NCI-H1092 (cell line): Measurements from ENCODE around the gene NKAIN2.

ENCODE experiments used
- DNase-seq: peaks from one replicate; lab custom pipeline; 2025; lab: John Stamatoyannopoulos, UW

NKAIN2 gene

DNA sequence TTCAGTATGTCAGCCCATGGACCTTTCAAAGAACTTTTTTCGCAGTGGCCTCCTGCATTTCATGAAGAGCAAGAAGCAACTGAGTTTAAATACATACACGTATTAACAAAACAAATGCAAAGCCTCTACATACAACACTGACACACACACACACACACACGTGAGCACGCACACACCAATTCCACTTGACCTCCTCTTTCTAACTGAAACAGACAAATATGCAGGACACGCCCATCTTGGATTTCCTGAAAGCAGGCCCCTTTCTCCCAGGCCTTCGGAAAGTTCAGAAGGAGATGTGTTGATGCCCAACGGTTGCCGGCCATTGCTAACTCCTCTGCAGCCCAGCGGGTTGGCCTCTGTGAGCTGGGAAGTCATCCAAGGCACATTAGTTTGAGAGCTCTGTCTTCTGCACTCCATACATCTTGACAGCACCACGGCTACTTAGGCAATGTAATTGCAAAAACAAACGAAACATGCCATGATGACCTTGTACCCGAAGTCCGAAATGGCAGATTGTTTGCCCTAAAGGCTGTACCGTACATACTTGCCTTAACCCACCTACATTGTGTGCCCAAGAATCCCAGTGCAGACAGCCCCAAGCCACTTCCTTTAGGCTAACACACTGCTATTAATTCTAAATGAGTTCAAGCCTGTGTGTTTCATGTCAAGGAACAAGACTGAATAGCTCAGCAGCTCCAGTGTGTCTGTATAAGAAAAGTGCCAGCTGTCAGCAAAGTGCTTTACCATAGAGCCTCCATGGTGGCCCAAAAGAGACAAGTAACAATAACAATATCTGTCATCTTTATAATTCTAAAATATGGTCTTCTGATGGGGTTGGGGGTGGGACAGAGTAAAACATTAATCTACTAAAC, 1019.8 kb downstream of the NKAIN2 start:
- DNase-seq: peak; percentile 14

DNA sequence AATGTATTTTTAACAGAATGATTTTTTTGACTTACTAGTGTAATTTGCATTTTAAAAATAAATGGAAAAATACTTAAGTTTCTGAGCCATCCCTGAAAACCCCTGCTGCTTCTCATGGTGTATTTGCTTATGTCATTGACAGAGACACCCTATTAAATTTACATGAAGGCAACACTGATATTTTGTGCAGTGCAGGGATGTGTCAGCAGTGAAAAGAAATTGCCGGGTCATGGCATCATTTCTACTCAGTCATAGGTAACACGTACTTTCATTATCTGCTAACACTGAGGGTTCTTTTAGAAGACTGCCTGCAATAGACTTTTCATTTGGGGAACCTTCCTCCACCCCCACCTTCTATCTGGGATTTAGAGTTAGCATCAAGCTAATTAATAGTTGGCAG, 1021.9 kb downstream of the NKAIN2 start:
- no peak for DNase-seq

GRCh38 chr6:124829822-124830221, 1026.2 kb downstream of the NKAIN2 start:
- DNase-seq: no peak

GRCh38 chr6:124830506-124830905, 1026.8 kb downstream of the NKAIN2 start:
- DNase-seq: no peak

GRCh38 chr6:124854338-124854922, 1050.8 kb downstream of the NKAIN2 start:
- DNase-seq: no peak

DNA sequence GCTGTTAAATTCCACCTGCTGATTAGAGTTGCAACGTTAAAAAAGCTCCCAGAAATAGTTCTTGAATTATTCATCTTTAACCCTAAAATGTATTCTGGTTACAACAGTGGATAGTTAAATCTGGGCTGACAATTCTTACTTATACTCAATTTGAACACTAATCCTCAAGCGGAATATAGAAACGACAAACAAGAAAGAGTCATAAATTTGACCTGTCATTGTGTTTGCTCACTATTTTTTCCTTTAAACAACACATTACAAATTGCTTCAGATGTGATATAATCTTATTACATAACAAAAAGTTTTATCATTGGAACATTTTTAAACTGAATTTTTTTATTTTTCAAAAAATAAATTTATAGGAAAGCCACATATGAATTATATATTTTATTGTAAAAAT, 1054.1 kb downstream of the NKAIN2 start:
- no peak for DNase-seq

- no peak for DNase-seq
Observed at GRCh38 chr6:124858564-124858963, 1054.9 kb downstream of the NKAIN2 start.

- DNase-seq: no peak
Observed at GRCh38 chr6:124859366-124859765, 1055.7 kb downstream of the NKAIN2 start.

DNA sequence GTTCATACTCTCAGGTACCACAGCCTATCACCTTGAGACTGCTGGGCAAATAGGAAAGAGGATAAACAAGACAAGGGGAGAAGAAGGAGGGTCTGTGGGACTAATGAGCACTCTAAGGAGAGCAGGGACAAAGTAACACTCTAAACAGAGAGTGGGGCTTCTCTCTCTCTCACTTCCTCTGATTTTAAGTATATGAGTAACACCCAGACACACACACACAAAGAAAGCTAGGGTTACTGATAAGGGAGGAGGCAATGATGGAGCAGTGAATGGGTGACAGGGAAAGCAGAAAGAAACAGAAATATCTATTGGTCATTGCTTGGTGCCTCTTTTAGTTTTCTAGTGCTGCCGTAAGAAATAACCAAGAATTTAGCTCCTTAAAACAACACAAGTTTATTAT, 1062.4 kb downstream of the NKAIN2 start:
- DNase-seq: no peak

DNA sequence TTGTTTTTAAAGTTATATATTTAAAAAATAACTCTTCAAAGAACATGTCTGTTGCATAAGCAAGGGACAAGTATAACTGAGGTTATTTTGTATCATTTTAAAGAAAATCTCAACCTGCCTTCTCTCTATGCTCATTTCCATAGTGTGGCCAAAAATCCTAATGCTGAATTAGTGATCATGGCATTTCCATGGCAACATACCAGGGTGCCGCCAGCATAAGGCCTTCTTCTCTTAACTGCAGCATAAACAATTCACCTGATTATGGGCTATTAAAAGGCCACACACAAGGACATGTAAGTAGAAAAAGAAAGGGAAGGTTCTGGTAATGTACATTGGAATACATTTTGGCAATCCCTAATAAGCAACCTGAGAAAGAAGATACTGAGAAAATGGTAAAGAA, 1063.5 kb downstream of the NKAIN2 start:
- DNase-seq: no peak

DNA sequence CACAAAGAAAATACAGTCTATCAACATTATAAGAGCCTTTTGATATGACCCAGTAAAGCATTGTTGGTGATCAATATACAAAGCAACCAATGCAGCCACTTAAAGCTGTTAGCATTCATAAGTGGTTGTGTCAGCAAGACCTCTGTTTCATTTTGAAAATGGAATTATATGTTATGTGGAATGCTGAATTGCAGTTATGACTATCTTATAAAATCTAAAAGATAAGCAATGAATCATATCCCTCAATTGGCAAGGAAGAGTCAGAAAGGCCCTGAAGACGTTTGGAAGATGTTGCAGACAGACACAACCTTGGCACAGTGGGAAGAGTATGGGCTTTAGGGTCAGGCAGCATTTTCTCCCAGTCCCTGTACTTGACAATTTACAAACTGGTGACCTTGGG, 1064.8 kb downstream of the NKAIN2 start:
- DNase-seq: no peak

DNA sequence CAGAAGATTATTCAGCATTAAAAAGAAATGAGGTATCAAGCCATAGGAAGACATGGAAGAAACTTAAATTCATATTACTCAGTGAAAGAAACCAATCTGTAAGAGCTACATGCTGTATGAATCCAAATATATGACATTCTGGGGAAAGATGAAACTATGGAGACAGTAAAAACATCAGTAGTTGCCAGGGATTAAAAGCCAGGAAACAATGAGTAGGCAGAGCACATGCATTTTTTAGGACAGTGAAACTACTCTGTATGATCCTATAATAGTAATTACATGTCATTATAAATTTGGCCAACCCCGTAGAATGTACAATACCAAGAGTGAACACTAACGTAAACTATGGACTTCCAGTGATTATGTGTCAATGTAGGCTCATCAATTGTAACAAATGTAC, 1065.8 kb downstream of the NKAIN2 start:
- DNase-seq: no peak

- DNase-seq: no peak
Observed at GRCh38 chr6:124870611-124871459, 1067.2 kb downstream of the NKAIN2 start.

GRCh38 chr6:124872361-124873065, 1068.8 kb downstream of the NKAIN2 start:
- no peak for DNase-seq

DNA sequence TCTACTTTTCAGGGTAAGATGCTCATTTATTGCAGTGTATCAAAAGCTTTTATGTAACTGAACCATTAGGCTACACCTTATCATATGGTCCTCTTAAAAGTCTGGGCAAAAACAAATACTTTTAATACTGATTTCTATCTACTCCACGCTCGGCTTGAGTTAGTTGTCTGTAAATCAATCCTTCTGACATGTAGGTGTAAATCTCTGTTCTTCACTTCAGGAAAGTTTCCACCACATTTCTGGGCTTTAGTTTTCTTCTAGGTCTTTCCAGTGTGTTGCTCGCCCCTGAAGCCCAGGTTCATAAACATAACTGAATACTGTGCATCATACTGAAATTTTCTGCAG, 1069.4 kb downstream of the NKAIN2 start:
- DNase-seq: no peak
